CD4-positive, alpha-beta T cell treated with Interleukin-10 for 1 hour (primary cell): ENCODE results near the gene MROH2B.
"Not testable (repeated sequence)": the region's sequence is repeated elsewhere in the genome, so short reads cannot be mapped to it uniquely, and the experiment has no call there.

ENCODE experiments used
- DNase-seq: peaks from one replicate; pipeline ENCODE4 v3.0.0-alpha.2; 2020

Gene MROH2B

DNA sequence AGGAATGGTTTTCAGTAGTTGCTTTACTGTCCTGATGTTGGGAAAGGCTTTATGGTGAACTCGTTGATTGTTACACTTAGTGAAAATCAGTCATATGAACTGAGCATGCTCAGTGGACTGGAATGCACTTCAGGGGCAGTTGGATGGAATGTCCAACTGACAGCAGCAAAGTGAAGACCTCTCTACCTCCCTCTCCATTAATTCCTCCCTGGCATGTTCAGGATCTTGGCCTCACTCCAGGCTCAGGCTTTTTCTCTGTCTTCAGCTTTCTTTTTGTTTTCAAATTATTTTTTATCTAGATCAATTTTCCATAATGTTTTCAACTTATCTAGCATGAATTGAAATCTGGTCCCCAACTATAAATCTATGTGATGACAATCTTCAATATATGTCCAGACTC is at the start of gene MROH2B:
MROH2B (minus strand) TSS at position 101 of the 400 bp plus-strand sequence. CDS start 490 bp downstream, outside the sequence.
- no peak for DNase-seq

DNA sequence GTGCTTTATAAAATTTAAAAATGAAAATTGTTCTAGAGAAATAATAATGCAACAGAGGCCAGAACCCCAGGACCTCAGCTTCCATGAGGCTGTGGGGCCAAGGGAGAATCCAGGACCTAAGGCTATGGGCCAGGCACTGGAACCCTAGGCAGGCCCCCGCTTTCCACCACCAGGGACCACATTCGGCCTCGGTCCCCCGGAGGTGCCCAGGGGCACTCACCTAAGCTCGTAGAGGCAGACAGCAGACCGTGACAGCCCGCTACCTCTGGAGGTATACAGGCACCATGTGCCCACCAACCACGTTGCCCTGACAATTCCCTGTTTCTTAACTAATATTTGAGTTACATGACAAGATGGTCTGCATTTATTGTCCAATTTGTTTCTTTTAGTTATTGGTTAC is 49.5 kb upstream of the MROH2B start:
- DNase-seq = no peak

DNA sequence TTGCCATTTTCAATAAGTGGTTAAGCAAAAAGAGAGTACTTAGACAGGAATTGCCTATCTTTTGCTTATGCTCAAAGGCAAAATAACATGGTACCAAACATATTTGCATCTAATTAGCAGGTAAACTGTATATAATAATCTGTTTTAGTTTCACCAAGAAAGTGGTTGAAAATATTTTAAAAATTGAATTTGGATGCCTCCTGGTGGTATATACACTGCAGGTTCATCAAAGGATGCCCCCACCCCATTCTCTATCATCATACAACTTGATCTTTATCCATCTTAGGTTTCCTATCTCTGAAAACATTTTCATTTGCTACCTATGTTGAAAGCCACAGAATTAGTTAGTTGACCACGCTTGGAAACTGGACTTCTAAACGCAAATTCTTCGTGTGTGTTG is 47.0 kb upstream of the MROH2B start:
- no peak for DNase-seq

DNA sequence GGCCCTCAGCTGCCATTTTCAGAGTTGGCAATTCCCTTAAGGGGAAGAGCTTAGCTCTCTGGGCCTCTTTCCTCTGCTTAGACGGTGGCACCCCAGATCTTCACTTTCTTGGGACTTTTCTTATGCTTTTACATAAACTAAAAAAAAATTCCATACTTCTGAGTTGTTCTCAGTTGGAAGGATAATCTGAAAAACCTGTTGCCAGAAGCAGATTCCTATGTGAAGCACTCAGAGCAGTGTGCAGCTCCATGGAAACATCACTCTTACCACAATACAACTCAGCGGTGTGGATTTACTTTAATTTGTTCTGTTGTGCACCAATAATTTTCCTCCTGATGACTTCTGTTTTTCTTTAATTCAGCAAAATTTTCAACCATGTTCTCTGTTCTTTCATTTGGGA is 44.1 kb upstream of the MROH2B start:
- no peak for DNase-seq

DNA sequence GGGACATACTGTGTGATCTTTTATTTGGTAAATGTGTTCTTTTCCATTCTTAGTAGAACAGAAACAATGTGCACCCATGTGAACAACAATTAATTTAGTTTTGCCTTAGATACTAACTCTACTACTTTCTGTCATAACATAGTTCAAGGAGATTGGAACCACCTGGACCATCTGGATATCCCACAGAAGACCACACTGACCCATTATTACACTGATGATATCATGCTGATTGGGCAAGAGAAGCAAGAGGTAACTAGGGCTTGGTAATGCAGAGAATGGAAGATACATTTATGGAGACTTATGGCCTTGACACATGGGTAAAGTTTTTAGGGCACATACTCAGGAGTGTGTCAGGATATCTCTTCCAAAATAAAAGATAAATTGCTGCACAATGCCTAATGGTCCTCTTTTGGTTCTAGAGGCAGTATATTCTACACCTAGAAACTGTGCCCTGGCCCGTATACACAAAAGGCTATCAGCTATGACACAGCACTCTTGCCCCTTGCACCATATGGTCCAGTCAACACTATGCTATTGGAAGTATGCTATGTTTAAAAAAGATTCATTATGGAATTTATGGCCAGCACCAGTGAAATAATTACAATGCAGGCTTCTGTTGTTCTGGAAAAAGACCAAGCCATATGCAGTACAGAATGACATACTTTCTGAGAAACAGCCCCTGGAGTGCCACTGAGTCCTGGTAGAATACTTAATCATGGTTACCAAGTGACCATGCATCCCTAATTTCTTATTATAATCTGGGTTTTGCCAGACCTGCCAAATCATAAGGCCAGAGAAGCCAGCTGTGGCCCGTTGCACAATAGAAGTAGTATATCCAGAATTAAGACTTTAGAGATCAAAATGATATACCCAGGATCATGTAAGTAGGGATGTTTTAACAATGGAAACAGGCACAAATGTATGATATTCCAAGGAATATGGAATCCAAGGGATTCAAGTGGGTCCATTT is 41.6 kb upstream of the MROH2B start:
- no peak for DNase-seq

DNA sequence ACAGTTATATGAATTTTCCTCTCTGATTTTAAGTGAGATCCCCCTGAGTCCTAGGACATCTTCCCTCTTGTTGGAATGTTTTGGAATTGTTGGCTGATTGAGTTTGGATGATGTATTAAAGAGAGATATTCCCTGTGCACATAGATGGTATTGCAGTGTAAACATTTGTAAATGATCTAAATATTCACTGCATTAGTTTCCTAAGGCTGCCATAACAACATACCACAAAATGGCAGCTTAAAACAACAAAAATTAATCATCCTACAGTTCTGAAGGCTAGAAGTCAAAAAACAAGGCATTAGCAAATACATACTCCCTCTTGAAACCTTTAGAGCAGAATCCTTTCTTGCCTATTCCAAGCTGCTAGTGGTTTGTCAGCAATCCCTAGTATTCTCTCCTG is 38.0 kb upstream of the MROH2B start:
- no peak for DNase-seq

DNA sequence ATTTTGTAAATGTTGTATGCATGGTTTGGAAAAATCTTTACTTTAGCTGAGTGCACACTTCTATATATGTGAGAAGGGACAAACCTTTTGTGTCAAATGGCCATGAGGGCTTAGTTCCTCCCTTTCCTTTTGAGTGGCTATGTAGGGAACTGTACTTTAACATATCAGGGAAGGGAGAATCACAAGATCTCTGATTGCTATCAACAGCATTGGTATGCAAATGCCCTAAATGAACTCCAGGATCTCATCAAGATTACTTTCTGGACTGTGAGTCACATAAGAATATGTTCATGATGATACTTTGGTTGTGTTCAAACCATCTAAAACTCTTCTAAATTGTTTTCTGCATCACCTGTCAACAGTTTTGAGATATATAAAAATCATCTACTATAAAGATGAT is 31.2 kb upstream of the MROH2B start:
- DNase-seq = no peak

DNA sequence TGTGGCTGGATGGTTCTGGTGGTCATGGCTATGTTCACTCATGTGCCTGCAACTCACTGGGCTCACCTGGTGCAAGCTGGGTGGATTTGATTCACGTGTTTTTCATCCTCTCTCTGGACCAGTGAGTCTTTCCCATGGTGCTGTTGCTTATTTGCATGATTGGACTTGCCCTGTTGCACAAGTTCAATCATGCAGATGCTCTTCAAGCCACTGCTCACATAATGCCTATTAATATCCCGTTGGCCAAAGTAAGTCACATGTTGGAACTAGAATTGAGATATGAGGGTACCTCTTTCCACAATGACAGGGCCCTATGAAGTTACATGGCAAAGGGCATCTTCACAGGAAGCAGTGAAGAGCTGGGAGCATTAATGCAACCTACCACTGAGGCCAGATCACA is 26.5 kb upstream of the MROH2B start:
- DNase-seq = no peak

DNA sequence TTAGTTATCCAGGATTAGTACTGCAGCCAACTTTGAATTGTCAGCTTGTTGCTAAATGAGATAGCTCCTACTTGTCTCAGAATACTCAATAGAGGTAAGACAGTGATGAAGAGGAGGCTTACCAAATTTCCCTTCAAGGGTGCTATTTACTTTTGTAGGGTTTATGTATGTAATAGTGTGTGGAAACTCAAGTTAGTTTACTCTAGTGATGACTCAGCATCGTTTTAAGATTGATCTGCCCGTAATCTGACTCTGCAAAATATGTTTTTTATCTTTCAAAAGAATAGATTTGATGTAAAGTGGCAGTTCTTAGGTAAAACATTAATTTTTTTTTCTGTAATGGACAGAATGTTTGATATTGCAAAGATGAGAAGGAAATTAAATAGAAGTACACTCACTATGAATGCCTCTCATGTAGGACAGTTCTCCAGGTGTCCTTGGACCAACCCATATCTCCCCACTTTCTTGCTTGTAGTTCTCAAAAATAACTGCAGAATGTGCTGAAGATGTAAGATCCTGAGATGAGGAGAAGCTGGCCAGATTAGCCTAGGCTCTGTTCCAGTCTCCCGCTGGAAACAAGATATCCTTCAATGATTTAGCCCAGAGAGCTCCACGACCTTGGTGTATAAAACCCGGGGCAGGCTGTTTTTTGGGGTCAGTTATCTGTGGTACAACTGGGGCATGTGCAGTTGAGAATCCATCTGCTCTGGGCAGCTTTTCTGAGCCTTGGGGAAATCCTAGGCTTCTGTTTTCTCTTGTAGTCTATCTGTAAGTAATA is 24.4 kb upstream of the MROH2B start:
- no peak for DNase-seq

DNA sequence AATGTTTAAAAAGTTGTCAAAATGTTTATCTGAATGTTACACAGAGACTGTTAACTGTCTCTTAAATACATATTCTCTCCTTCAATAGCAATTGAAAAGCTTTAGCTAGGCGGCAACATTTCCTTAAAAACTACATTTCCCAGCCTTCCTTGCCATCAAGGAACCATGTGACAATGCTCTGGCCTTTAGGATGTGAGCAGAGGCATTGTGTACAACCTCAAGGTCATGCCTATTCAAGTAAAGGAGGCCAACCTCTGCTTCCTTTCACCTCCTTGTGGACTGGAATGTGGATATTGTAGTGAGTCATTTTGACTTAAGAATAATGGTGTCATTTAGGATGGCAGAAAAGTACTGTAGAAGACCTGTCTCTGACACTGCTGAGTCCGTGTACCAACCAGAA is 23.7 kb upstream of the MROH2B start:
- DNase-seq = no peak

DNA sequence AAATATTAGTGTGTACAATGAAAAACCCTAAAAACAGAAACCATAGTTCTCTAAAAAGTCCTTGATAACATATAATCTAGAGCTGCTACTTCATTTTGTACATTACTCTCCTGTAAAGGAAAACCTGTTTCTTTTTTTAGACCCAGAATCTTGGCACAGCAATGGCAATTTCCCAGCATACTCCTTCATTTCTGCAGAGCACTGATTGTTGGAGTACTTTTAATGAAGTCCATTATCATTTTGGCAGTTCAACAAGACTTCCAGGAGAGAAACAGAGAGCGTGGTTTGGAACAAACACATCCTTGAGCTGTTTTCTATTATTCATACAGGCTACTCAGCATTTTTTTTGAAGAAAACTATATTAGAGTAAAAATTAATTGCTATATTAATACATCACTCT is 22.7 kb upstream of the MROH2B start:
- DNase-seq = no peak

DNA sequence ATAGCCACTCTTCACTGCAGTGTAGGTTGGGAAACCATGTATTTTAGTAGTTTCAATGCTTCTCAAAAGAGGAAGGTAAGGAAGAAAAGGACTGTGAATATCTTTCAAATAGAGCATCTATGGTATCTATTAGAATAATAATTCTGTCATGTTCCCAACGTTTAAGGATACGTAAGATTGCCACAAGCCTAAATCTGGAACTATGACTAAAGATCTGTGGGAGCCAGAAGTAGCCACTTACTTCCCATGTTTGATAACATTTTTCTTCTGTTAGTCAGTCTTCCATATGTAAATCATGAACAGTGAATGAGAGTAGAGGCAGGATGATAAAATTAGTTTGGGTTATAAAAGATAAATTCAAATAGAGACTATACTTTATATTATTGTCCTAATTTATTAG is 16.3 kb upstream of the MROH2B start:
- no peak for DNase-seq

DNA sequence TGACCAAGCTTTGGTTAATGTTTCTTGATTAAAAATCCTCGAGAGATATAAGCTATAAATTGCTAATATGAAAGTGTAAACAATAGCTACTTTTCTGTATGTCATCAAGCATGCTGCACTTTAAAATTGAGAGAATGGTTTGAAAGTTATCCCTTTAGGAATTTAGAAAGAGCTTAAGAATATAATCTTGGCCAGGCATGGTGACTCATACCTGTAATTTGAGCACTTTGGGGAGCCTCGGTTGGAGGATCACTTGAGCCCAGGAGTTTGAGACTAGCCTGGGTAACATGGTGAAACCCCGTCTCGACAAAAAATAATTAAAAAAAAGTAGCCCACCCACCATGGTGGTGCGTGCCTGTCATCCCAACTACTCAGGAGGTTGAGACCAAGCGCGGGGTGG is 12.2 kb upstream of the MROH2B start:
- DNase-seq = no peak

DNA sequence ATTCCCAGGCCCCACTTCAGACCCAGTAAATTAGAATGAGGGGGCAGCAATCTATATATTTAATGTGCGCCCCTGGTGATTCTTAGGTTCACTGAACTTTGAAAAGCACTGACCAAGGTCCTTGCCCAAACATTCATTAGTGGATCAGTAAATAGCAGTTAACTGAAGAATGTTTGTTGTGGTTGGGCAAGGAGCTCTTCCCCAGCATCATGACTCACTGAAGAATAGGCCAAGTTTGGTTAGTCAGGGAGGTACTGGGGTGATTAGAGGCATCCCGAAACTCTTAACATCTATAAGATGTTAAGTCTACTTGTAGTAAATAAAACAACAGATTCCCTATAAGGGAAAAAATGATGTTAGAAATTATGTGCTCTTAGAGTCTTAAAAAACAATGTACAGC is 833 bp upstream of the MROH2B start:
- DNase-seq = no peak

DNA sequence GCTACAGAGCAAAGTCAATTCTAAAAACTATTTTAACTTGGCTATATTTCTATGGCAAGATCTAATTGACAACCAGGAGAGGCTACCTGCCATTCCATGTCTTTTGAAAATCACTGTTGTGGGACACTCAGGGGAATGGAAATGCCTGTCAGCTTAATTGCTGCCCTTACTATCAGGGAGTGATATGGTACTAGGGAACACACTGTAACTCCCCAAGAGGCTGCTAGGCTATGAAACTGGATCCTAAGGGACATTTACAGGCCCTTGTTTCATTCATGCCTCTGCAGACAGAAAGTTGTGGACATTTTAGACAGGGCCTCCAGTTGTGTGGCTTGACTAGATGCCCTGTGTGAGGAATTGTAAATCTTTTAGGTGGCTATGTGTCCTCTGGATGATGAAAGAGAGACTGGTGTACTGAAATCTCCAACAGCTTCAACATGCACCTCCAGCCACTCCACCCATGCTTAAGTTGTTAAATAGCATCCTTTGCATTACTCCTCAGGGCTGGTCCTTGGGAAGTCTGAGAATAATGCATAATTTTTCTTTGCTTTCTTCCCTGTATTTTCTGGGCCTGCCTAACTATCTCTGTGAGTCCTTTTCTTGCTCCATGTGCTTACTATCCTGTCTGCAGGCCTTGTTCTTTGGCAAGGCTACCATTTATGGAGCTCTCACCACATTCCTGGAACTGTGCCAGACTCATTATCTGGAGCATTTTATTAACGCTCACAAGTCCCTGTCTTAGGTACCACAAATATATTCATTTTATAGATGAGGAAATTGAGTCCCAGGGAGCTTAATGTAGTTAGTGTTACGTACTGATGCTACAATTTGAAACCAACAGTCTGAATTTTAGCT is 3.2 kb downstream of the MROH2B start:
- no peak for DNase-seq

DNA sequence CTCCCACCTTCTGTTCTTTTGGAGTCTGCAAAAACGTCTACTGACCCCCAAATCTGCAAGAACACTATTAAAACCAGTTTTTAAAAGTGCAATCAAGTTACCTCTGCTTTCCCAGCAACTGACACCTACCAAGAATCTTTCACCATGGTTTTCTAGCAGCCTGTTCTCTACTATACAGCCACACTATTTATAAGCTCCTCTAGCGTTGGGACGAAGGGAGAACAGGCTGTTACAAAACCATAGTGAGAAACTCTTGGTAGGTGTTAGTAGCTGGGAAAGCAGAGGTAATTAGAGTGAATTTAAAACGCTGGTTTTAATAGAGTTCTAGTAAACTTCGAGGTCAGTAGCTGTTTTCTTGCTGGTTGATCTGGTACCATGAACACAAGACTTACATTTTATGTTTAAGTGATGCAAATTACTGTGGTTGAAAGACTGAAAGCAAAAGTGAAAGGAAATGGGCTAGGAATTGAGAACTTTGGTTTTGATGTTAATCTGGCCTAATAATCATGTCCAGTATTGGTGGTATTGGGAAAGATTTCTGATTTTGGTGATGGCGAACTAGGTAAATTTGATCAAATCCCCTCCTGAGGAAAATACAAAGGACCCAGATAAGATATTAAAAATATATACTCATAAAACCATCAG is 5.3 kb downstream of the MROH2B start:
- DNase-seq = no peak

DNA sequence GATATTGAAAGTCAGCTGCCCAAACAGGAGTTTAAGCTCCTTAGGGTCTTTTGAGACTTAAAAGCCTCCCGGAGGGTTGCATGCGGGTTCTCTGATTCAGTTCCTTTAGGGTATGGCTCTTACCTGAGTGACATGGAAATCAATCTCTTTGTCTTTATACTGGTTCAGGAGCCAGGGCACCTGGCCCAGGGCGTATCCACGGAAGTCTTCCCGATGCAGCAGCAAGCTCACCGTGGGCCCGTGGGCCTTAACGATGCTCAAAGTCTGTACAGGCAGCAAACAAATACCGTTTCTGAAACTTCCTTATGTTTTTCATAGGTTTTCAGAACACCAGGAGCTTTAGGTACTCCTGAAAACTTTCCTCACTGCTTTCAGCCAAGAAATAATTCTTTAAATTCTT is 13.2 kb downstream of the MROH2B start:
- DNase-seq = no peak

DNA sequence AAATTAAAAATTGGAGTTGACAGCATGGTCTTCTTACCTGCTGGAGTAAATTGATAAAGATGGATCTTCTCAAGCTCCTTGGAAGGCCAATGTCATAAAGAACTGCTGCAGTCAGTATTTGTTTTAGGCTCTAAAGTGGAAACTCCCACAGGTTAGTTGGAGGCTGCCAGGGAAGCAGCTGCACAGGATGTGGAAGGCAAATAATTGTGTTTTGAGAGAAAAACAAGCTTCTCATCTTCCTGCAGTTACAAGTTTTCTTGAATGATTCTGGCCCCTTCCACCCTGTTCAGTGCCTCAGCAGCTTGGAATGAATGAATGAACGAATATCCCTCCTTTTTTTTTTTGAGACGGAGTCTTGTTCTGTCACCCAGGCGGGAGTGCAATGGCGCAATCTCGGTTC is 13.9 kb downstream of the MROH2B start:
- DNase-seq = no peak

DNA sequence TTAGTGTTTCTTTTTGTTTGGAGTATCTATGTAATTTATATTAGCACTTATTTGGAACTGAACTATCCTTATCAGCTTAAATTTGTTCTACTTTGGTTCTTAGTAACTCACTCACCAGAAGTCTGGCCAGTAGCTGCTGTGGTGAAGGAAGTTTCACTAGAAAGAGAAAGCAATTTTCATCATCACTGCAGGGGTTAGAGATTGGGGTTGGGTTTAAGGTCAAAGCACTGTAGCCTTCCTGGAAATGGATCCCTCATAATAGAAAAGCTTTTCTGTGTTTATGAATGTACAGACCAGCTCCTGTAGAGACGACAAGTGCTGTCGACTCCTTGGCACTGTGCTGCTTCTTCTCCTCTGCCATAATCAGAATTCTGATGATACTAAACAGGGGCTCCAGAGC is 22.2 kb downstream of the MROH2B start:
- no peak for DNase-seq

DNA sequence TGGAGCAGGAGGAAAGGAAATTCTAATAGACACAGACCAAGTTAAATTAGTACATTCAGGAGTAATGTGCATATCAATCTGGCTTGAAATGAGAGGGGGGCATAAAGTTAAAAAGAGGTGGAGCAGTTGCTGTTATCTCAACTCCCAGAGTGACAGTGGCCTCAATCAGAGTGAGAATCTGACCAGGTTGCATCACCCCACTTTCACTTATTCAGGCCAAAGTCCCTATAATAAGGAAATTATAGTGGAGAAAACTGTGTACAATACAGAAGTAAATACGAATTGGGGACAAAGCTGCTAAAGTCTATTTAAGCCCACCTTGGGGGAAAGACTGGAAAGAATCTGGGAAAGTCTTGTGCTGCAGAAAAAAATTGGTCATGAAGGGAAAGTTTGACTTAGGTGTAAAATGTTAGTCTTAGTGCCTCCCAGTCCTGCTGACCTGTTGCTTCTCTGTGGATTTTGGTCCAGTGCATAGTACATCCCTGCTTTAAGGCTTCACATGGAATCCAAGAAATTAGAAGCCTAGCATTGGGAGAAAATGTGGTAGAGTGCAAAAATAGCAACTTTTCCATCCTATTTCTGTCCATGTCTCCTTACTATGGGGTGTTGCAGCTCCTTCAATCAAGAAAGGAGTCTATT is 27.9 kb downstream of the MROH2B start:
- no peak for DNase-seq

DNA sequence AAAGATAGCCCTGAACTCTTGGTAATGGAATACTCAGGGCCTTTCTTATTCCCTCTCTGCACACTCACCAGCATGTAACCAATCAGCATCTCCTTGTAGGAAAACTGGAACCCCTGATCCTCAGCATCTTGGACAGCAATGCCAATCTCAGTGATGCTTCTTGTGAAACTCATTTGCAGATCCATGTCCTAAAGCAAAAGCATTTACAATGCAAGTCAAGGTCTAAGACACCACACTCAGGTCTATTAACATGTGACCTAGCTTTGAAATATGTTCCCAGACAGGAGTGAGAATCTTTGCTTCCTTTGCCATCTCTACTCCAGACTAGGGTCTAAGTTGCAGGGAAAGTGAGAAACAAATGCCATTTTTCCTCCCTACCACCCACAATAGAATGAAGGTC is 38.2 kb downstream of the MROH2B start:
- DNase-seq = no peak

DNA sequence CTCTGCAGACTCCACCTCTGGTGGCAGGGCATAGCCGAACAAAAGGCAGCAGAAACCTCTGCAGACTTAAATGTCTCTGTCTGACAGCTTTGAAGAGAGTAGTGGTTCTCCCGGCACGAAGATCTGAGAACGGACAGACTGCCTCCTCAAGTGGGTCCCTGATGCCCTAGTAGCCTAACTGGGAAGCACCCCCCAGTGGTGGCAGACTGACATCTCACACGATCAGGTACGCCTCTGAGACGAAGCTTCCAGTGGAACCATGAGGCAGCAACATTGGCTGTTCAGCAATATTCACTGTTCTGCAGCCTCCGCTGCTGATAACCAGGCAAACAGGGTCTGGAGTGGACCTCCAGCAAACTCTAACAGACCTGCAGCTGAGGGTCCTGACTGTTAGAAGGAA is 48.5 kb downstream of the MROH2B start:
- DNase-seq = not testable (repeated sequence)
